Fibroblast of skin of abdomen (primary cell): ENCODE data around the gene C2orf49.
"Not testable (repeated sequence)": the region's sequence is repeated elsewhere in the genome, so short reads cannot be mapped to it uniquely, and the experiment has no call there.

Experiments used
- DNase-seq: peaks from one replicate; pipeline ENCODE4 v3.0.0-alpha.2; 2013

The C2orf49 gene

DNA sequence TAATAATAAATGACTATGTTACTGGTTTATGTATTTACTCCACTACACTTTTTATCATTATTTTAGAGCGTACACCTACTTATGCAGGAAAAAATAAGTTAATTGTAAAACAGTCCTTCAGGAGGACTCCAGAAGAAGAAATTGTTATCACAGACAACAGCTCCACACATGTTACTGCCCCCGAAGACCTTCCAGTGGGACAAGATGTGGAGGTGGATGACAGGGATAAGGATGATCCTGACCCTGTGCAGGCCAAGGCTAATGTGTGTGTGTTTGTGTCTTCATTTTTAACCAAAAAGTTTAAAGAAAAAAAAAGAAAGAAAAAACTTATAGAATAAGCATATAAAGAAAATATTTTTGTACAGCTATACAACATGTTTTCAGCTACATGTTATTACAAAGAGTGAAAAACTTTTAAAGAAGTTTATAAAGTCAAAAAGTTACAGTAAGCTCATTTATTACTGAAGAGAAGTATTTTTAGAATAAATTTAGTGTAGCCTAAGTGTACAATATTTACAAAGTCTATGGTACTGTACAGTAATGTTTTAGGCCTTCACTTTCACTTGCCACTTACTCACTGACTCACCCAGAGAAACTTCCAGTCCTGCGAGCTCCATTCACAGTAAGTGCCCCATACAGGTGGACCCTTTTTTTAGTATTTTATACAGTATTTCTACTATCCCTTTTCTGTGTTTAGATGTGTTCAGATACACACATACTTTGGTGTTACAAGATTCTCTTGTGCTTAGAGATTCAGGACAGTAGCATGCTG lies 15.3 kb upstream of the C2orf49 start:
- DNase-seq, result no peak

DNA sequence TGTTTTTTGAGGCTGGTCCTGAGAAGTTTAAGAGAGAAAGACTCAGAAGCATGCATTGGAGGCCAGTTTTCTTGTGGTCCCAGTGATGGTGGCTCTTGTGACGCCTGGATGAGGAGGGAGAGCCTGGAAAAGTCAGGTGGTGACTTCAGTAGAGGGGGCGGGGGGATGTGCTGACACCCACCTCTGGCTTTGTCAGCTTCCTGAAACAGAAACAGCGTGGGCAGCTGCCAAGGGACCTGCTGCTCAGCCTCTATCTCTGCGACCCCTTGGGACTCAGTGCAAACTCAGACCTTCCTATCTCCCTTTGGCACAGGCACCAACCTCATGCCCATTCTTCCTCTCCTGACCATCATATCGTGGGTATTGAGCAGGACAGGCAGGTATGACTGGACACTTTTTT lies 14.2 kb upstream of the C2orf49 start:
- DNase-seq, result no peak

DNA sequence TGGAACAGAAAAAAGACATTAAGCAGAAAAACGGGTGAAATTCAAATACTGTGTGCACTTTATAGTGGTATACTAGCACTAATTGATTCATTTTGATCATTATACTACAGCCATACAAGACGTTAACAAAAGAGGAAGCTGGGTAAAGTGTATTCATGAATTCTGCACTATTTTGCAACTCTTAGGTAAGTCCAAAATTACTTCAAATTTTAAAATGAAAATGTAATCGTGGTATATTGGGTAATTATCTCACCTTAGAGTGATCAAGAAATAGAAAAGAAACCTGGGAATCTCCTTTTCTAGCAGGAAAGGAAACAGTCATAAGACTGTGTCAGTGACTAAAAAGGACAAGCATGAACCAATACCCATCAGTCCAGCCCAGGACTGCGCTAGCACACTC lies 13.2 kb upstream of the C2orf49 start:
- DNase-seq, result no peak

DNA sequence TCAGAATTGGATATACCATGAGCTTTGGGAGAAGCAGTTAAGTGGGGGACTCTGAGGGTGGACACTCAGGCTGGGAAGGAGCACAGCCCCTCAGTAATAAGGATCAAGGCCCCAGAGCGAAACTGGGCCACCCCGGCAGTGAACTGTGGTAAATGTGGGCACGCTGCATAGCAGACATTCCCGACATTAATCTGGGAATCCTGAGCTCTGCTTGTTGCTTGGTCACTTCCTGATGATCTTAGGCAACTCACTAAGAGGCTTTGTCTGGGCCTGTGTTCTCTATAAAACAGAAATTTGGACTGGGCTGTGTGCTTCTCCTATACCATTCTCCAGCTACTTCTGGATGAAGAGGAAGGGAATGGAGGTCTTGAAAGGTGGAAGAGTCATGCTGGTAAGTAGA lies 12.6 kb upstream of the C2orf49 start:
- DNase-seq, result peak; percentile 85

DNA sequence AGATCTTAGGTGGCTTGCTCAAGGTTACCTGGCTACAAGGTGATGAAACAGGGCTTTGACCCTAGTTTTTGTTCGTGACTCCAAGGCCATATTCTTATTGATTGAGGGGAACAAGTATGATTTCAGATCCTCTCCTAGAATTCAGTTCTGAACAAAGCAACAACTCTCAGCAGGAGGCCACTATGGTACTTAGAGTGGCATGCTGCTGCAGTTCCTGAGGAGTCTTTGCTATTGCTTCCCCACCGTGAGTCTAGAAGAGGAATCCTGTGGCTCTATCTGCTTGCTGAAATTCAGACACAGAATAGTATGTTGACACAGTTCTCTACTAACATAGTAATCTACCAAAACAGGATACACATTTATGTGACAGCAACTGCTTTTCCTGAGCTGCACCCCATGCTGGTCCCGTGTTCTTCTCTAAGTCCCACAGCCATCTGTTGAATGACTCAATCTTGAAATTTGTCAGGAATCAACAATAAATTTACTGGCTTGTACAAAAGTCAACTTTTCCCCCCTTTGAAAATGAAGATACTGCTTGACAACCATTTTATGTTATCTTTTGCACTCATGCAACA lies 11.9 kb upstream of the C2orf49 start:
- DNase-seq, result peak; percentile 78

DNA sequence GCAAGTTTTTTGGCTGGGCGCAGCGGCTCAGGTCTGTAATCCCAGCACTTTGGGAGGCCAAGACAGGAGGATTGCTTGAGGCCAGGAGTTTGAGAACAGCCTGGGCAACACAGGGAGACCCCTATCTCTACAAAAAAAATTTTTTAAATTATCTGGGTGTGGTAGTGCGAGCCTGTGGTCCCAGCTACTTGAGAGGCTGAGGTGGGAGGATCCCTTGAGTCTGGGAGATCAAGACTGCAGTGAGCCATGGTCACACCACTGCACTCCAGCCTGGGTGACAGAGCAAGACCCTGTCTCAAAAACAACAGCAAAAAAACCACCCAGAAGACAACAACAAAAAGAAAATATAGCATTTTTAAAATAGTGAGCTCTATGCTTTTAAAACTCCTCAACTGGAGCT lies 10.1 kb upstream of the C2orf49 start:
- DNase-seq, result not testable (repeated sequence)

DNA sequence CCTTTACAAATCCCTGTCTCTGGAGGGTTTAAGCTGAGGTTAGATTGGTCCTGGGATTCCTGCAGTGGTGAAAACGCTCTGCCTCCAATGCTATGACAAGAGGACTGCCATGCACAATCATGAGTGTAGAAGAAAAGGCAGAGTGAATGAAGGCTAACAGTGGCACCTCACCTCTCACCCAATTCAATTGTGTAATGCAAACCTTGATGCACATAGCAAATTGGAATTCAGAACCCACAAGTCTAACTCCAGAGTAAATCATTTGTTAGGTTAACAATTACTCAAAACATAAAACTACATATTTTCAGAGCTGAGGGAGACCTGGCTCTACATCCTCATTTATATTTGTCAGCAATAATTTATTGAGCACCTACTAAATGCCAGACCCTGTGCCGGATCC lies 9.7 kb upstream of the C2orf49 start:
- no peak for DNase-seq

DNA sequence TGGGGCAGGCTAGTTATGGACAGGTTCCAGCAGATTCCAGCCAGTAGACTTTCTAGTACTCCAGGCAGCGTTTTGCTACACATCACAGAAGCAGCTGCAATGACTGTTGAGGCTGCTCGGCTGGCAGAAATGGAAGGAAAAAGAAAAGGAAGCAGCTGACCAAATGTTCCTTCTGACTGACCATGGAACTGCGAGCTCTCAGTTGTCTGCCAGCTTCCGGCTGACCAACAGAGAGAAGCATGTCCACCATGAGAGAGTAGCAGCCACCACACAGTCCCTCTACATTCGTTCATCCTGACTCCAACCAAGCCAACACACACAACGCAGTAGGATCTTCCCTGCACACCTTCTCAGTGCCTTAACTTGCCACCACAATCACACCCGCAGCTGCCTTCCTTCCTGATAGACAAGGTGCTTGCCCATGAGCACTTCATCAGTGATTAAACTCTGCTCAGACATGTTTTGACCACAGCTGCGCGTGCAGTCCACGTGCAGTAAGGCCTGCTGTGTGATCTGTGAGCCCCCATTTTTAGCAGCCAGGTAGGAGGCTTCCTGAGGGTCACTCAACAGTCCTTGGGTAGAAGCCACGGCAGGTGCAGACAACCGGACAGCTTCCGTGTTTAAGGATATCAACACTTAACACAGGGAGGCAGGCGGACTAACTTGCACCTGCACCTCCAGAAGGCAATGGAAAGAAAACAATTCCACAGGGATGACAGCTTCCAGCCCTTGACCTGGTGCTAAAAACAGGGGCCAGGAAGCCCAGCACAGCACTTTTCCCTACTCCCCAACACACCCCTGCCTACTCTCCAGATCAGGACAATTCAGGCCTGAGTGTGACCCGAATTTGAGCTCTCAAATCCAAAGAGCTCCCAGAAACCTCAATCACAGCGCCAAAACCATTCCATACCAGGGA lies 8.8 kb upstream of the C2orf49 start:
- DNase-seq, result no peak

DNA sequence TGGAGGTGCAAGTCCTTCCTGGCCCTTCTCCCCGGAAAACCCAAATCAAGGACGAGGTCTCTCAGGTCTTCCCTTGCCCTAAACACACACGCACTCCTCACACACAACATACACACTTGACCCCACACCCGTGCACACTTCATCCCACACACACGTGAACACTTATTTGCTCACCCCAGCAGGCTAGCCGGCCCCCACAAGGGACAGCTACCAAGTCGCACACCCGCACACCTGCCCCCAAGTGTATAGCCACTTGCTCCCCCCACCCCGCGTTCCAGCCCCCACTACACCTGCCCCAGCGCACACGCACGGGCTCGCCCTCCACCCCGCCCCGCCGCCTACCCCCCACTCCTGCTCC lies 8.2 kb upstream of the C2orf49 start:
- DNase-seq, result no peak

DNA sequence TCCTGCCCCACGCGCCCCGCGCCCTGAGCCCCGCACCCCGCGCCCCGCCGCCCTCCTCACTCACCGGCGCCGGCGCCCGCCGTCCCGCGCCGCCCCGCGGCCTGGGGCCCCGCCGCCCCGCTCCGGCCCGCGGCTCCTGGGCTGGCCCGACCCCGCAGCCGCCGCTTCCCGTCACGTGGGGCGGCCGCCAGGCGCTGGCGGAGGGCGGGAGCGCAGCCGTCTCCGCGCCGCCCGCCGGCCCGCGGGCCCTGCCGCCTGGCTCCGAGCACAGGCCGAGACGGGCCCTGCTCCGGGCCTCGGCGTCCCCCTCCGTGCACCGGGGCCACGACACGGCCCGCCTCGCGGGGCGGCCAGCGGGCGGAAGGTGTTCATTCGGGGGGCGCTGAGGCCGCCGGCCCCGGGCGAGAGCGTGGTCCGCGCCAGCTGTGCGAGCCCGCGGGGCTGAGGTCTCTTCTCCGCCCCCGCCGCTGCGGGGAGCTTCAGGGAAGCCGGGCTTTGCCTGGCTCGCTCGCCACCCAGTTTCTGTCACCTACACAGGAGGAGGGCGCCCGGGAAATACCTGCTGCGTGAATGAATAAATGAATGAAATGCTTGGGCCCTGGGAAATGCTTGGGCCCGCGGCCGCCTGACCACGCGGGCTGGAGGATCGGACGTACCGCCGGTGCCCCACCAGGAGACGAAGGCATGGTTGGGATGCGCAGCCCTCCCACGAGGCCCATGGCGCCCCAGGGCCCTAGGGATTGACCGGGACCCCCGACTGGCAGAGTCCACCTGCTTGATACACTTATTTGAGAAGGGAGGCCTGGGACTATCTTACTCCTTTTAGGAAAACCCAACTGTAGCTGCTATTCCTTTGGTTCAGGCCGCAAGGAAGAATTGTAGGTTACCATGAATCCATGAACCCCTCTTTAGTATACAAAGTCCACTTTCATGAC lies 7.5 kb upstream of the C2orf49 start, which contains the start of gene TGFBRAP1:
TSS of gene TGFBRAP1 (minus strand) at position 175 of the 935 bp plus-strand sequence. CDS start 21,434 bp downstream, outside the sequence.
- peak; percentile 60 for DNase-seq

DNA sequence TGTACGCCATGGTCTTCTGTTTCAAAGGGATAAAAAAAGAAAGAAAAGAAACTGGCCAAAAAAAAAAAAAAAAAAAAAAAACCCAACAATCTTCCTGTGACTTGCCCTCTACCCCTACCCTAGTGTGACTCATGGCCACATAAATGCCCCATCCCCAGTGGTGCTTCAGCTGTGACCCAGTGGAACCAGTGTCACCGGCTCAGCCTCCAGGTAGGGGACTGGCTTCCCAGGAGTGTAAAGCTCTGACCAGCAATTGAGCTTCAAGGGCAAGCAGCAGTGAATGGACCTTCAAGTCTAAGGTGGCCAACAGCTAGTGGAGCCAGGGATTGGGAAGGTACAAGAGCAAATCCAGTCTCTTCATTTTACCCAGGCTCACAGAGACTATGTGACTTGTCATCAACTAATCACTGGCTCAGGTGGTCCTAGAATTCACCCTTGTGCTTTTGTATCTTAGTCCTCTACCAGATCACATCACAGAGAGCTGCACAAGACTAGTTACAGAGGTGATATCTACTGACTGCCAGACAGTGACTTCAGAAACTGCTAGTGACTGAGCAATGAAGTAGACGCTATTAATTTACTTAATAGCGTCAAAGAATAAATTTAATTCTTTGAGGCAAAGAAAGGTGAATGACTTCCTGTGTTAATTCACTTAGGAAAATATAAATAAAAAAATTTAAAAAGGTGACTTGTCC lies 6.5 kb upstream of the C2orf49 start:
- DNase-seq, result no peak

DNA sequence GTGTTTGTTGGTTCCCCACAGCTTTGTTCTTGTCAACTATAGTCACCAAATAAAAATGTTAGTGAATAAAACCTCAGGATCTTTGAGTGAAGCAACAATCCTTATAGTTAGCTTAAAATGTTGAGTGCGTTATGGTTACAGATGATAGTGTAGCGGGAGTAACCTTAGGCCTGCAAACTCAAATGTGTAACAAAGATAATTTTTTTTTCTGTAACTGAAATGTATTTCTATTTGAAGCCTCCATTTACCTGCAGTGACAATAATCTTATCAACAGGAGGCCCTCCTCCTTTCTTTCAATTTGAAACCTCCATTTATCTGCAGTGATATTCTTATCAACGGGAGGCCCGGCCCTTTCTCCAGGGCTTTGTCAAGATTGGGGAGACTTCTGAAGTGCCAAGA lies 3.1 kb upstream of the C2orf49 start:
- DNase-seq, result no peak

DNA sequence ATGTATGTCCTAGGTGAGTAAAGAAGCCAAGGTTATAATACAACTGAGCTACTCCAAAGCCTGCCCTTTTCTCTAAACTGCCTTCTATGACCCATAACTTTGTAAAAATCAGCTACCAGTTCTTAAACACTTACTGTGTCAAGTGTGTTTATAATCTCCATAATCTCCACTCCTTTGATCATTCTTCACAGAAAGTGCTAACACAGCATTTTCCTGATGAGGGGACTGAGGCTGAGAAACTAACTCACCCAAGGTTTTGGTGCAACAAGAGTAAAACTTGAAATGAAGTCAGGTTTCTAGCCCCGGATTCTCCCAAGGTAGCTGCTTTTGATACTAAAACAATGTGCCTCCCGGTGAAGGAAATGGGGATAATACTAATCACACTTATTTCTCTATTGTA lies 1.9 kb upstream of the C2orf49 start:
- no peak for DNase-seq

DNA sequence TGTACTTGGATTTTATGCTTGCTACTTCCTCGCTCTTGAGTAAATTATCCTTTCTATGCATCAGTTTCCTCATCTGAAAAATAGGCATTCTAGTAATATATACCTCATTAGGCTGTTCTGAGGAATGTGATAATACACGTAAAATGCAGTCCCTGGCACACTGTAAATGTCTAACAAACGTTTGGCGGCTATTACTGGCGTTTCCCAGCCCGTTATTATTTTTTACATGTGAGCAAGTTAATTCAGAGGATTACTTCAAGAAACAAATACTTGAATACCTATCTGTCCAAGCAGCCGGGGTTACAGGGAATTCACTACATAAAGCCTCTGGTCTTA lies 586 bp upstream of the C2orf49 start:
- no peak for DNase-seq

DNA sequence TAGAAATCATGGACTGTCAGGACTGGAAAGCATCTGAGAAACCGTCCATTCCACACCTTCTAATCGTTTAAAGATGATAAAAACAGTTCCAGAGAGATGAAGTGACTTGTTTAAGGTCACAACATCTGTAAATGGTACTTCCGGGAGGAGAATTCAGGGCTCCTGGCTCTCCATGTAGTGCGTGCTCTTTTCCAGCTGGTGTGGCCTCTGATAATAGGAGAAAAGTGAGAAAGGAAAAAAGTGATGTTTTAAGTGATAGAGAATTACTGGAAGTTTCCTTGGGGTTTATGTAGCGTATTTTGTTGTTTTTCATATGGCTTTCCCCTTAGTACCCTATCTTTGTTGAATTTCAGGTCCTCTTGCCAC lies 663 bp downstream of the C2orf49 start:
- DNase-seq, result no peak

DNA sequence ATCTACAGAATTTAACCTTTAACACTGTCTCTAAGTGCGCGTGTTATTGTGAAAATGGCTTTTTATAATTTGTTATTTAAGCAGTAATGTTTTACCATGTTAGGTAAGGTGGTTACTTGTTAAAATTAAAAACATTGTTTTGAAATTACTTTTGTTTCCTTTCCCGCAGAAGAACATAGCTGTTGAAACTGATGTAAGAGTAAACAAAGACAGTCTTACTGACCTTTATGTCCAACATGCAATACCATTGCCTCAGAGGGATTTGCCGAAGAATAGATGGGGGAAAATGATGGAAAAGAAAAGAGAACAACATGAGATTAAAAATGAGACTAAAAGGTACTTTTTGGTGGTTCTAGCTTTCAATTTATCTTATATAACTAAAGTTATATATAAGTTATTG lies 2.1 kb downstream of the C2orf49 start:
- no peak for DNase-seq

DNA sequence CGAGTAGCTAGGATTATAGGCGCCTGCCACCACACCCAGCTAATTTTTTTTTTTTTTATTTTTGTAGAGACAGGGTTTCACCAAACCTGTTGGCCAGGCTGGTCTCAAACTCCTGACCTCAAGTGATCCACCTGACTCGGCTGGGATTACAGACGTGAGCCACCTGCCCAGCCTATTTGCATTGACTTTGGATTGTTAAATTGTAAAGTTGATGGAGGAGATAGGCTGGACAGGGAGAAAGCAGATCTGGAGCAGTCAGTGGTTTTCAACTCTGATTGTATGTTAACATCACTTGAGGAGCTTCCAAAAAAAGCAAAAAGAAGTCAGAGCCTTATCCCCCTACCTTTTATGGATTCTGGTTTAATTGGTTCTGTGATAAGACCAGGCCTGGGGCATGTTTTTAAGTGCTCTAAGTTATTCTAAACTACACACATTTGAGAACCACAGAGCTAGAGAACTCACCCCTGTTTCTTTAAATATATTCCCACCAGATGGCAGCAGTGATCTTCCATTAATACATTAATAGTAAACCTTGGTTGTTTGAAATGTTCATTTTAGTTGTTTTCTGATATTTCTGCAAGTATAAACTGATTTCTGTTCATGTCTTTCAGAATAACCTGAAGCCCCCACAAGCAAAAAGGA lies 7.5 kb downstream of the C2orf49 start:
- peak; percentile 40 for DNase-seq

DNA sequence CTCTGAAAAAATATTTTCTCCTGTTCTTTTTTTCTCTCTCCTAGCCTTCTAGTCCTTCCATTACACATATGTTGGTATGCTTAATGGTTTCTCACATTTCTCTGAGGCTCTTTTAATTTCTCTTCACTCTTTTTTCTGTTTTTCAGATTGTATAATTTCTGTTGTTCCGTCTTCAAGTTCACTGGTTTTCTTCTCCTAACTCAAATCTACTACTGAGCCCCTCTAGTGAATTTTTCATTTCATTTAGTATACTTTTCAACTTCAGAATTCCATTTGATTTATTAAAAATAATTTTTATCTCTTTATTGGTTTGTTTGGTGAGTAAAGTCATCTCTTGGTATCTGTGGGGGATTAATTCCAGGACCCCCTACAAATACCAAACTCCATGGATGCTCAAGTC lies 19.8 kb downstream of the C2orf49 start:
- DNase-seq, result no peak

DNA sequence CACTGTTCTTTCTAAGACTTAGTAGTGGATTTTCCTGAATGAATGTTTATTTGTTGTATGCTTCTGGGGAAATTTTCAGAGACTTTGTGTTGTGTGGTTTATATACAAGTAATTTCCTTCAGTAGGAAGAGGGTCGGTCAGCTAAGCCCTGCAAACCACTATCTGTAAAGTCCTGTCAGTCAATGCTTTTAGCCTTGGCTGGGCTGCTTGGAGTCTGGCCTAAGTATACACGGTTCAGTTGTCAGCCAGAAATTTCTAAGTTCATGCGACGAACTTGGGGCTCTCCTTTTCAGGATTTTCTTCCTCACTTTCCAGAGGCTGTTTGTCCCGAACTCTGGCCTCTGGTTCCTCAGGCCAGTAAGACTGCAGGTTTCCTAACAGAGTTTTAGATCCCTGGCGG lies 21.3 kb downstream of the C2orf49 start:
- no peak for DNase-seq

DNA sequence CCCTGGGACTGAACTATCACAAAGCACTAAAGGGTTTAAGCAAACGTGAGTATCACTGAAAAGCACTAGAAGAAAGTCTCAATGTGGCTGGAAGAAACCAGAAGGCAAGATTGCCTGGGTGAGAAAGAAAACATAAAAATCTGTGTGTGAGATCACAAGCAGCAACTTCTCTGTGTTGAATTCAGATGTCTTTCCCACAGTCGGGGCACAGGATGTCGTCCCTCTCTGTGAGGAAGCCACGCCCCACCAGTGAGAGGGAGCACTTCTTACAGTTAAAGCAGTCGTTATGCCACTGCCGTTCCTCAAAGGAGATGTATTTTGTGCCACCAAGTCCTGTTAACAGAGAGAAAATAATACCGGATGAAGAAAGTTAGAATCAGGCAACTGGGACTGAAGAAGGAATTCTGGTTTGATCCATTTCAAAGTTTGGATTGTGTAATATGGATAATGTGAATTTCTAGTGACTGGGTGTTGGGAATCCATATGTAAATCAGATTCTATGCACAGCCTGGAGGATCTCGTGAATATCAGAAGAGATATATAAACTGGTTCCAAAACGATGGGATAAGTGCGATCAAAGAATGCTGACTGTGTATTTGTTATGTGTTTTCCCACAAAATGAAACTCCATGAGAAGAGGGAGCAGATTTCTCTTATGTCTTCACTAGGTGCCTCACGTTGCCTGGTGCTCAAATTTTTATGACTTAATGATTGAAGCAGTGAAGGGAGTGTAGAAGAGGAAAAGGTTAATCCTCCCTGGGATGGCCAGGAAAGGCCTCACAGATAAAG lies 24.0 kb downstream of the C2orf49 start:
- DNase-seq, result no peak
